Fibroblast of villous mesenchyme (primary cell): ENCODE results near the gene CCDC158. TPM values are rescaled to one million over a fixed set of nuclear protein-coding genes. Genes with fewer than 3 reads are reported as not detected.
"Not testable (repeated sequence)": the region's sequence is repeated elsewhere in the genome, so short reads cannot be mapped to it uniquely, and the experiment has no call there.

Experiments
- DNase-seq: peaks from one replicate; pipeline ENCODE4 v3.0.0-alpha.2; 2010; ENCODE audit warnings: low read depth
- H3K4me3 ChIP-seq: 2 replicates; pipeline ENCODE4 v1.5.1; 2011; ENCODE audit warnings: low read depth, mild to moderate bottlenecking, low read length
- CTCF ChIP-seq: IDR thresholded peaks from 2 replicates; pipeline ENCODE4 v1.5.1; 2012; ENCODE audit warnings: low read depth, mild to moderate bottlenecking, low read length; ENCODE audit not compliant: insufficient read depth
- total RNA-seq: library from RNA; depleted of rRNA; stranded (reverse); fragments of >200 nt; gene quantifications from 2 replicates; pipeline ENCODE4 v1.2.3, GENCODE V29; 2012

Gene CCDC158
- total RNA-seq, 1 donor = 0.43 TPM

- H3K4me3 ChIP-seq = no peak within 1 kb of the TSS
- DNase-seq = peak; percentile 3
- no peak for TF ChIP-seq CTCF
Measured at GRCh38 chr4:76434901-76435527, 14.1 kb upstream of the CCDC158 start, which contains the start of gene SHROOM3. Gene SHROOM3 (plus strand): TSS chr4:76435229. CDS start chr4:76436053, 824 bp downstream.

- peak; percentile 61 for DNase-seq
- H3K4me3 ChIP-seq = no peak overlapping the region
- TF ChIP-seq CTCF = peak; percentile 66
Measured at GRCh38 chr4:76430519-76431388, 9.8 kb upstream of the CCDC158 start.

- no peak for TF ChIP-seq CTCF
- H3K4me3 ChIP-seq = no peak overlapping the region
Measured at GRCh38 chr4:76429636-76430035, 8.7 kb upstream of the CCDC158 start.

GRCh38 chr4:76426272-76426671 lies 5.3 kb upstream of the CCDC158 start:
- no peak for DNase-seq
- no peak for TF ChIP-seq CTCF
- H3K4me3 ChIP-seq = no peak overlapping the region

More at GRCh38 chr4:76429636-76430035, 8.7 kb upstream of the CCDC158 start:
- DNase-seq = no peak

- not testable (repeated sequence) for H3K4me3 ChIP-seq, DNase-seq
Measured at GRCh38 chr4:76423159-76423558, 2.2 kb upstream of the CCDC158 start.

- no peak for TF ChIP-seq CTCF
- DNase-seq = no peak
Measured at GRCh38 chr4:76420188-76420761, 666 bp downstream of the CCDC158 start.

GRCh38 chr4:76410636-76411035 lies 10.3 kb downstream of the CCDC158 start:
- no peak overlapping the region for H3K4me3 ChIP-seq
- DNase-seq = no peak
- no peak for TF ChIP-seq CTCF

More at GRCh38 chr4:76420188-76420761, 666 bp downstream of the CCDC158 start:
- H3K4me3 ChIP-seq = no peak overlapping the region
